Astrocyte (in vitro differentiated cells and primary cell): ENCODE data around the gene NCR3LG1. TPM values are rescaled to one million over a fixed set of nuclear protein-coding genes. Genes with fewer than 3 reads are reported as not detected.

Experiments
- DNase-seq: peaks from one replicate; pipeline ENCODE4 v3.0.0-alpha.2; 2010; ENCODE audit warnings: low read depth
- FAIRE-seq: peaks from 2 replicates; lab custom pipeline; 2011; peaks lifted over from hg19 to GRCh38; lab: Jason Lieb, UNC
- H2AFZ ChIP-seq: 2 replicates; pipeline ENCODE4 v1.6.0; 2012; ENCODE audit warnings: low read depth, low read length, inconsistent platforms
- H3K27ac ChIP-seq: 2 replicates; pipeline ENCODE4 v1.5.1; 2011; ENCODE audit warnings: low read depth, low read length, inconsistent platforms
- H3K27me3 ChIP-seq: 2 replicates; pipeline ENCODE4 v1.6.0; 2011; ENCODE audit warnings: low read length, inconsistent platforms; ENCODE audit not compliant: insufficient read depth
- H3K36me3 ChIP-seq: 2 replicates; pipeline ENCODE4 v1.5.1; 2011; ENCODE audit warnings: low read length, inconsistent platforms; ENCODE audit not compliant: insufficient read depth
- H3K4me1 ChIP-seq: 2 replicates; pipeline ENCODE4 v1.5.1; 2011; ENCODE audit warnings: low read length, inconsistent platforms; ENCODE audit not compliant: insufficient read depth
- H3K4me2 ChIP-seq: 2 replicates; pipeline ENCODE4 v1.6.0; 2012; ENCODE audit warnings: low read length, inconsistent platforms
- H3K4me3 ChIP-seq: 2 replicates; pipeline ENCODE4 v1.5.1; 2011; ENCODE audit warnings: low read depth, mild to moderate bottlenecking, low read length, inconsistent platforms; ENCODE audit not compliant: insufficient read depth
- H3K79me2 ChIP-seq: 2 replicates; pipeline ENCODE4 v1.6.0; 2012; ENCODE audit warnings: mild to moderate bottlenecking, low read length, inconsistent platforms; ENCODE audit not compliant: insufficient read depth
- H3K9ac ChIP-seq: 2 replicates; pipeline ENCODE4 v1.6.0; 2012; ENCODE audit warnings: mild to moderate bottlenecking, low read length, inconsistent platforms
- H3K9me3 ChIP-seq: 2 replicates; pipeline ENCODE4 v1.5.1; 2012; ENCODE audit warnings: low read depth, mild to moderate bottlenecking, low read length, inconsistent platforms; ENCODE audit not compliant: insufficient read depth
- H4K20me1 ChIP-seq: 2 replicates; pipeline ENCODE4 v1.6.0; 2012; ENCODE audit warnings: low read length, inconsistent platforms; ENCODE audit not compliant: insufficient read depth
- H3K27ac Mint-ChIP-seq: one replicate; pipeline ENCODE4 v1.8.0; 2021; ENCODE audit warnings: mild to moderate bottlenecking, mixed read lengths; ENCODE audit not compliant: unreplicated experiment
- H3K27me3 Mint-ChIP-seq: one replicate; pipeline ENCODE4 v1.8.0; 2021; ENCODE audit warnings: low read depth, mixed read lengths; ENCODE audit not compliant: unreplicated experiment
- H3K36me3 Mint-ChIP-seq: one replicate; pipeline ENCODE4 v1.8.0; 2021; ENCODE audit warnings: low read depth, mixed read lengths; ENCODE audit not compliant: unreplicated experiment
- H3K4me1 Mint-ChIP-seq: one replicate; pipeline ENCODE4 v1.8.0; 2021; ENCODE audit warnings: low read depth, mixed read lengths; ENCODE audit not compliant: unreplicated experiment
- H3K4me3 Mint-ChIP-seq: one replicate; pipeline ENCODE4 v1.8.0; 2021; ENCODE audit warnings: mild to moderate bottlenecking, moderate library complexity, mixed read lengths; ENCODE audit not compliant: unreplicated experiment
- H3K9me3 Mint-ChIP-seq: one replicate; pipeline ENCODE4 v1.8.0; 2021; ENCODE audit warnings: mild to moderate bottlenecking, mixed read lengths; ENCODE audit not compliant: unreplicated experiment
- CTCF ChIP-seq: IDR thresholded peaks from 2 replicates; pipeline ENCODE4 v1.5.1; 2011; ENCODE audit warnings: low read depth, mild to moderate bottlenecking, inconsistent platforms, low read length, moderate library complexity; ENCODE audit not compliant: insufficient read depth
- EZH2 ChIP-seq: IDR thresholded peaks from 2 replicates; pipeline ENCODE4 v1.6.1; 2012; ENCODE audit warnings: mild to moderate bottlenecking, low read length, inconsistent platforms; ENCODE audit not compliant: insufficient read depth
- total RNA-seq: library from RNA; stranded (reverse); gene quantifications from 2 replicates; pipeline ENCODE4 v1.2.1, GENCODE V29; 2021

Gene NCR3LG1
- total RNA-seq, 1 donor from 2014 or later, result 3.3 TPM

- Histone ChIP-seq H3K36me3 (no peaks in the 10 kb centered on the region), H3K4me2 (no peak overlapping the region), H3K4me3 (no peak overlapping the region), H3K9ac (no peak overlapping the region), H2AFZ (no peak overlapping the region), H3K27ac (no peak overlapping the region), H3K9me3 (peaks cover 23% of the 10 kb centered on the region), H3K4me1 (peaks cover 10% of the 10 kb centered on the region), H3K27me3 (no peaks in the 10 kb centered on the region), H3K79me2 (no peaks in the 10 kb centered on the region), H4K20me1 (no peaks in the 10 kb centered on the region)
- no peak for FAIRE-seq
- H3K27me3 Mint-ChIP-seq, result no peaks in the 10 kb centered on the region
- peaks cover 38% of the 10 kb centered on the region for H3K9me3 Mint-ChIP-seq
- no peak for DNase-seq
- no peak for TF ChIP-seq EZH2
- TF ChIP-seq CTCF, result no peak
- no peak overlapping the region for H3K27ac Mint-ChIP-seq
- H3K4me3 Mint-ChIP-seq, result no peak overlapping the region
- peaks cover 8% of the 10 kb centered on the region for H3K4me1 Mint-ChIP-seq
- H3K36me3 Mint-ChIP-seq, result peaks cover 35% of the 10 kb centered on the region
Measured at GRCh38 chr11:17376493-17376892, 24.9 kb downstream of the NCR3LG1 start.

- Histone ChIP-seq H3K36me3 (no peaks in the 10 kb centered on the region), H3K4me1 (peaks cover 19% of the 10 kb centered on the region), H3K4me3 (no peak overlapping the region), H3K9me3 (peaks cover 6% of the 10 kb centered on the region), H3K9ac (no peak overlapping the region), H4K20me1 (no peaks in the 10 kb centered on the region), H3K4me2 (no peak overlapping the region), H3K27ac (no peak overlapping the region), H2AFZ (no peak overlapping the region), H3K27me3 (no peaks in the 10 kb centered on the region), H3K79me2 (no peaks in the 10 kb centered on the region)
- Mint-ChIP-seq H3K27ac (no peak overlapping the region), H3K4me1 (peaks cover 22% of the 10 kb centered on the region), H3K36me3 (peaks cover 16% of the 10 kb centered on the region), H3K4me3 (no peak overlapping the region), H3K9me3 (peaks cover 21% of the 10 kb centered on the region), H3K27me3 (no peaks in the 10 kb centered on the region)
- TF ChIP-seq CTCF (no peak), EZH2 (no peak)
- DNase-seq, result no peak
- no peak for FAIRE-seq
Measured at GRCh38 chr11:17378655-17379054, 27.1 kb downstream of the NCR3LG1 start.

- no peaks in the 10 kb centered on the region for H3K27me3 ChIP-seq
- DNase-seq (no peak), FAIRE-seq (no peak)
- Mint-ChIP-seq H3K9me3 (peaks cover 16% of the 10 kb centered on the region), H3K4me3 (no peak overlapping the region), H3K27me3 (no peaks in the 10 kb centered on the region), H3K27ac (no peak overlapping the region), H3K36me3 (peaks cover 16% of the 10 kb centered on the region), H3K4me1 (peaks cover 23% of the 10 kb centered on the region)
- peaks cover 2% of the 10 kb centered on the region for H3K9me3 ChIP-seq
- H3K27ac ChIP-seq, result no peak overlapping the region
- H3K79me2 ChIP-seq, result no peaks in the 10 kb centered on the region
- no peak overlapping the region for H3K4me2 ChIP-seq
- H3K9ac ChIP-seq, result no peak overlapping the region
- no peak overlapping the region for H2AFZ ChIP-seq
- peaks cover 19% of the 10 kb centered on the region for H3K4me1 ChIP-seq
- no peak overlapping the region for H3K4me3 ChIP-seq
- TF ChIP-seq CTCF, result no peak
- TF ChIP-seq EZH2, result no peak
- no peaks in the 10 kb centered on the region for H4K20me1 ChIP-seq
- H3K36me3 ChIP-seq, result no peaks in the 10 kb centered on the region
Measured at GRCh38 chr11:17379383-17380180, 28.0 kb downstream of the NCR3LG1 start.
